Small intestine (tissue), 7 donors: ENCODE measurements around the gene CACNA2D3. TPM values are rescaled to one million over a fixed set of nuclear protein-coding genes. Genes with fewer than 3 reads are reported as not detected.
"Not testable (repeated sequence)": the region's sequence is repeated elsewhere in the genome, so short reads cannot be mapped to it uniquely, and the experiment has no call there.

Source experiments
- DNase-seq, 2 donors: peaks; one replicate each; pipeline versions ENCODE4 v3.0.0 to v3.0.0-alpha.2; 2013
- FAIRE-seq: peaks from 2 replicates; lab custom pipeline; 2012; peaks lifted over from hg19 to GRCh38; lab: Jason Lieb, UNC
- H3K27ac ChIP-seq, 3 donors: one replicate each; pipeline ENCODE4 v1.5.1; 2013; ENCODE audit warnings: low read length in 2 of 3, mild to moderate bottlenecking in 2 of 3, control low read depth in 1 of 3, inconsistent platforms in 1 of 3, low read depth in 1 of 3, moderate library complexity in 1 of 3
- H3K27me3 ChIP-seq, 3 donors: one replicate each; pipeline ENCODE4 v1.6.1; 2013; ENCODE audit warnings: low read length in 3 of 3, inconsistent platforms in 1 of 3; ENCODE audit not compliant: control insufficient read depth in 3 of 3, insufficient read depth in 3 of 3
- H3K36me3 ChIP-seq, 3 donors: one replicate each; pipeline ENCODE4 v1.6.1; 2013; ENCODE audit warnings: low read length in 3 of 3, inconsistent platforms in 1 of 3, low read depth in 1 of 3, mild to moderate bottlenecking in 1 of 3, moderate library complexity in 1 of 3; ENCODE audit not compliant: control insufficient read depth in 3 of 3, insufficient read depth in 2 of 3
- H3K4me1 ChIP-seq, 3 donors: one replicate each; pipeline ENCODE4 v1.6.1; 2013; ENCODE audit warnings: low read length in 2 of 3, inconsistent platforms in 1 of 3, low read depth in 1 of 3, mild to moderate bottlenecking in 1 of 3, moderate library complexity in 1 of 3; ENCODE audit not compliant: control insufficient read depth in 3 of 3, insufficient read depth in 2 of 3
- H3K4me3 ChIP-seq, 3 donors: one replicate each; pipeline ENCODE4 v1.5.1; 2013; ENCODE audit warnings: low read length in 3 of 3, control low read depth in 1 of 3, inconsistent platforms in 1 of 3, low read depth in 1 of 3, mild to moderate bottlenecking in 1 of 3, moderate library complexity in 1 of 3
- H3K9me3 ChIP-seq, 2 donors: one replicate each; pipeline ENCODE4 v1.6.1; 2013; ENCODE audit warnings: low read depth in 1 of 2, low read length in 1 of 2; ENCODE audit not compliant: control insufficient read depth in 2 of 2, insufficient read depth in 1 of 2
- WGBS, 3 donors: extraction: QIAGEN DNeasy Blood & Tissue Kit; methylation state at CpG; one replicate each; pipeline ENCODE4 v1.1.7; 2013; 5-methylcytosine and 5-hydroxymethylcytosine counted together
- polyA plus RNA-seq, 4 donors: library from polyadenylated mRNA; stranded (reverse) in 3 of 4; unstranded in 1 of 4; fragments of 200-250 nt in 3 of 4; fragments of 120-200 nt in 1 of 4; gene quantifications; one replicate each; pipeline versions ENCODE4 v1.2.1 to v1.2.3, GENCODE V29; 2013
- donor health status: healthy with polysubstance abuse.
- donor health status: control.
- donor health status: control.
- donor health status: Bipolar disorder and iron deficiency.
- donor health status: healthy.

CACNA2D3 gene
- polyA plus RNA-seq, 4 donors, result 0.27 to 0.61 TPM; not detected in 2

DNA sequence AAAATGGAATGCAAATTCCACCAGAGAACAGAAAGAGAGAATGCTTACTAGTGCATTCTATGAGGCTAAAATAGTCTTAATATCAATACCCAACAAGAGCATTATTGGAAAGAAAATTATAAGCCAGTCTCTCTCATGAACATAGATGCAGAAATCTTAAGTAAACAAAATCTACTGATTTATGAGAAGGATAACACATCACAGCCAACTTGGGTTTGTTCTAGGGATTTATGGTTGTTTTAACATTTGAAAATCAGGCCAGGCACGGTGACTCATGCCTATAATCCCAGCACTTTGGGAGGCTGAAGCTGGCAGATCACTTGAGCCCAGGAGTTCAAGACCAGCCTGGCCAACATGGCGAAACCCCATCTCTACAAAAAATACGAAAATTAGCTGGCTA is 989.6 kb downstream of the CACNA2D3 start:
- not testable (repeated sequence) for DNase-seq, H3K27ac ChIP-seq, H3K36me3 ChIP-seq, H3K4me3 ChIP-seq, H3K4me1 ChIP-seq, FAIRE-seq, H3K27me3 ChIP-seq, H3K9me3 ChIP-seq
- 61 to 68% (median 63%) methylated on average over 3 of the region's 3 CpGs for WGBS, 3 donors

GRCh38 chr3:55118451-55118850 is 996.1 kb downstream of the CACNA2D3 start:
- Histone ChIP-seq H3K9me3 (no peaks in the 10 kb centered on the region), H3K27me3 (no peaks in the 10 kb centered on the region), H3K4me1 (no peaks in the 10 kb centered on the region), H3K27ac (no peak overlapping the region), H3K4me3 (no peak overlapping the region), H3K36me3 (no peaks in the 10 kb centered on the region)
- DNase-seq, result no peak
- WGBS, 3 donors, result 81 to 88% (median 85%) methylated on average over 5 of the region's 5 CpGs
- no peak for FAIRE-seq

DNA sequence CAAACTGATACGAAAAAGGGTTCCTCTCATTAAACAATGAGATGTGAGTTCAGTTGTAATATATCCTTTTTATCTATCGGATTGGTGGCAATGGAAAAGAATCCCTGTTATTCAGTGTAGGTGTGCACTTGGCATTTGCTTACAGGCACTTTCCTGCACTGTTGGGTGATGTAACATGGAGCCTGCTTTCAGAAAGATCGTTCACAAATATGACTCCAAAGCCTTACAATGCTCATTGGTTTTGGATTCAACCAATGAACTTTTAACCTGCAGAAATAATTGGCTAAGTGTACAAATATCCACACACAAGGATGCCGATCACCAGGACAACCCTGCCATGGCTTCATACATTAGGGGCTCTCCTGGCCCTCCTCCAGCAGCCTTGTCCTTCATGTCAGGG is 996.9 kb downstream of the CACNA2D3 start:
- no peak for FAIRE-seq
- DNase-seq, result no peak
- H3K4me3 ChIP-seq, result no peak overlapping the region
- no peaks in the 10 kb centered on the region for H3K4me1 ChIP-seq
- no peaks in the 10 kb centered on the region for H3K36me3 ChIP-seq
- no peaks in the 10 kb centered on the region for H3K9me3 ChIP-seq
- H3K27me3 ChIP-seq, result no peaks in the 10 kb centered on the region
- 76 to 85% (median 81%) methylated on average over 4 of the region's 4 CpGs for WGBS, 3 donors
- no peak overlapping the region for H3K27ac ChIP-seq

- Histone ChIP-seq H3K4me1 (no peaks in the 10 kb centered on the region), H3K27ac (no peak overlapping the region), H3K9me3 (no peaks in the 10 kb centered on the region), H3K27me3 (peaks cover 0 to 2% (median 0%) of the 10 kb centered on the region in 3 donors), H3K36me3 (no peaks in the 10 kb centered on the region), H3K4me3 (no peak overlapping the region)
- no peak for FAIRE-seq
- DNase-seq, result no peak
- WGBS, 3 donors, result 27 to 70% (median 27%) methylated on average over 2 of the region's 2 CpGs
These were observed 1000.0 kb downstream of the CACNA2D3 start for GRCh38 chr3:55122312-55122711.

Other genes starting within 250 kb of the CACNA2D3 start
- 10 to 100 TPM in 1 of 4 donors, 1 to 10 TPM in 3; 6.2 to 27.0 (median 8.2) TPM for gene ACTR8, start 240.4 kb upstream of the CACNA2D3 start, polyA plus RNA-seq
- 100 to 1,000 TPM in 1 of 4 donors, 10 to 100 TPM in 3; 56.4 to 115 (median 70.8) TPM for gene SELENOK, start 230.7 kb upstream of the CACNA2D3 start, polyA plus RNA-seq